GM20431 (cell line): ENCODE results near the gene PAQR4.
"Not testable (repeated sequence)": the region's sequence is repeated elsewhere in the genome, so short reads cannot be mapped to it uniquely, and the experiment has no call there.

Experiments
- in situ Hi-C: fragments of 300-500 bp; cut with MseI, MboI; formaldehyde crosslinking; loops from one replicate; pipeline ENCODE4 v1.15.0; 2020; ENCODE audit warnings: low sequenced_read_pairs; ENCODE audit not compliant: unreplicated experiment

PAQR4 gene

GRCh38 chr16:2968738-2969544 lies at the start of gene PAQR4:
Gene PAQR4, plus strand, starts transcription at chr16:2969348. Its CDS starts 327 bp downstream, at chr16:2969675.
- in situ Hi-C loops, result no loop called here

- in situ Hi-C loops, result loop anchor here (10.0 kb wide), 1 partner anchor 45 kb away; no protein-coding TSS in a partner anchor
Measured at GRCh38 chr16:2919511-2920255, 49.5 kb upstream of the PAQR4 start.

DNA sequence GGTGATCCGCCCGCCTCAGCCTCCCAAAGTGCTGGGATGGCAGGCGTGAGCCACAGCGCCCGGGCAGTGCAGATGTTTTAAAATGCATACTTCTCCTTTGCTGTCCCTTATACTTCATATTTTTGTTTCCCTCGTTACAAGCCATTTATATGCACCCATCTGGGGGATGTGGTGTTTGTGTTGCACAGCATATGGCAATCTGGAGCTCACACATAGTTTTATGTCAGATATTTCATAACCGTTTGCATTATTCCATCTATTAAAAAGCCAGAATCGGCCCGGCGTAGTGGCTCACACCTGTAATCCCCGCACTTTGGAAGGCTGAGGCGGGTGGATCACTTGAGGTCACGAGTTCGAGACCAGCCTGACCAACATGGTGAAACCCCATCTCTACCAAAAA lies 45.7 kb upstream of the PAQR4 start:
- in situ Hi-C loops, result loop anchor here (10.0 kb wide), 1 partner anchor 49 kb away; no protein-coding TSS in a partner anchor

- in situ Hi-C loops, result loop anchor here (10.0 kb wide), 1 partner anchor 50 kb away; no protein-coding TSS in a partner anchor
Measured at GRCh38 chr16:2924901-2925755, 44.0 kb upstream of the PAQR4 start.

- in situ Hi-C loops, result loop anchor here (10.0 kb wide), 1 partner anchor 51 kb away; no protein-coding TSS in a partner anchor
Measured at GRCh38 chr16:2925951-2926649, 43.0 kb upstream of the PAQR4 start.

- in situ Hi-C loops, result loop anchor here (10.0 kb wide), 1 partner anchor 52 kb away; no protein-coding TSS in a partner anchor
Measured at GRCh38 chr16:2926650-2926999, 42.5 kb upstream of the PAQR4 start.

GRCh38 chr16:2927010-2927646 lies 42.0 kb upstream of the PAQR4 start:
- in situ Hi-C loops, result loop anchor here (10.0 kb wide), 1 partner anchor 52 kb away; no protein-coding TSS in a partner anchor

GRCh38 chr16:2928151-2928550 lies 41.0 kb upstream of the PAQR4 start:
- in situ Hi-C loops, result loop anchor here (10.0 kb wide), 1 partner anchor 53 kb away; no protein-coding TSS in a partner anchor

GRCh38 chr16:2928796-2929195 lies 40.4 kb upstream of the PAQR4 start:
- in situ Hi-C loops, result loop anchor here (10.0 kb wide), 1 partner anchor 54 kb away; no protein-coding TSS in a partner anchor

GRCh38 chr16:2929693-2930092 lies 39.5 kb upstream of the PAQR4 start:
- in situ Hi-C loops, result loop anchor here (10.0 kb wide), 1 partner anchor 55 kb away; no protein-coding TSS in a partner anchor

DNA sequence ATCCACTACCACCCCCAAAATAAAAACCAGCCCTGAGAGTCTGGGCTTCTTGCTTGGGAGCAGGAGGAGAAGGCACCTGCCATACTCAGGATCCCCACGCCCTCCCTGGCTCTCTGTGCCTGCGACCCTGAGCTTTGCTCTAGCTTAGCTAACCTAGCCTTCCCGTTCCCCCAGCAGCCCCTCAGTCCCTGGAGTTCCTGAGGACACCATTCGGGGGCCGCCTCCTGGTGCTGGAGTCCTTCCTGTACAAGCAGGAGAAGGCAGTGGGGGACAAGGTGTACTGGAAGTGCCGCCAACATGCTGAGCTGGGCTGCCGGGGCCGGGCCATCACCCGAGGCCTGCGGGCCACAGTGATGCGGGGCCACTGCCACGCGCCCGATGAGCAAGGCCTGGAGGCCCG lies 38.9 kb upstream of the PAQR4 start:
- in situ Hi-C loops, result no loop called here

DNA sequence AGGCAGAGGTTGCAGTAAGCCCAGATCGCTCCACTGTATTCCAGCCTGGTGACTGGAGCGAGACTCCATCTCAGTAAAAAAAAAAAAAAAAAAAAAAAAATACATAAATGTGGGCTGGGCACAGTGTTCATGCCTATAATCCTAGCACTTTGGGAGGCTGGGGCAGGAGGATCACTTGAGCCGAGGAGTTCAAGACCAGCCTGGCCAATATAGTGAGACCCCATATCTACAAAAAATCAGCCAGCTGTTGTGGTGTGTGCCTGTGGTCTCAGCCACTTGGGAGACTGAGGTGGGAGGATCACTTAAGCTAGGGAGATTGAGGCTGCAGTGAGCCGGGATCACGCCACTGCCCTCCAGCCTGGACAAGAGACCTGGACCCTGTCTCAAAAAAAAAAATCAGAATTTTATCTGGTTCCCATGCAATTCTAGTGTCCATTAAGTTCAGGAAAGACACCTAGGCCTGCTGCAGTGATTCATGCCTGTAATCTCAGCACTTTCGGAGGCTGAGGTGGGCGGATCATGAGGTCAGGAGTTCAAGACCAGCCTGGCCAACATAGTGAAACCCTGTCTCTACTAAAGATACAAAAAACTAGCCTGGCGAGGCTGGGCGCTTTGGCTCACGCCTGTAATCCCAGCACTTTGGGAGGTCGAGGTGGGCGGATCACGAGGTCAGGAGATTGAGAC lies 37.8 kb upstream of the PAQR4 start:
- in situ Hi-C loops, result not testable (repeated sequence)

DNA sequence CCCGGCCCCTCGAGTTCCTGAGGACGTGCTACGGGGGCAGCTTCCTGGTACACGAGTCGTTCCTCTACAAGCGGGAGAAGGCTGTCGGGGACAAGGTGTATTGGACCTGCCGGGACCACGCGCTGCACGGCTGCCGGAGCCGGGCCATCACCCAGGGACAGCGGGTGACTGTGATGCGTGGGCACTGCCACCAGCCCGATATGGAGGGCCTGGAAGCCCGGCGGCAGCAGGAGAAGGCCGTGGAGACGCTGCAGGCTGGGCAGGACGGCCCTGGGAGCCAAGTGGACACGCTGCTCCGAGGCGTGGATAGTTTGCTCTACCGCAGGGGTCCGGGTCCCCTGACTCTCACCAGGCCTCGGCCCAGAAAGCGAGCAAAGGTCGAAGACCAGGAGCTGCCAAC lies 36.0 kb upstream of the PAQR4 start:
- in situ Hi-C loops, result no loop called here

DNA sequence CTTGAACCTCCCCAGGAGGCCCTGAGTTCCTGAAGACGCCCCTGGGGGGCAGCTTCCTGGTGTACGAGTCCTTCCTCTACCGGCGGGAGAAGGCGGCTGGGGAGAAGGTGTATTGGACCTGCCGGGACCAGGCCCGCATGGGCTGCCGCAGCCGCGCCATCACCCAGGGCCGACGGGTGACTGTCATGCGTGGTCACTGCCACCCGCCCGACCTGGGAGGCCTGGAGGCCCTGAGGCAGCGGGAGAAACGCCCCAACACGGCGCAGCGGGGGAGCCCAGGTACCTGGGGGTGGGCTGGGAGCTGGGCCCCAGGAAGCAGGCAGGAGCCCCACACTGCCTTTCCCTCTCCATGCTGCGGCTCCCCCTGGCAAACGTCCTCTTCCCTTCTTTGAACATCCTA lies 35.4 kb upstream of the PAQR4 start:
- in situ Hi-C loops, result no loop called here

GRCh38 chr16:2934450-2934849 lies 34.7 kb upstream of the PAQR4 start:
- in situ Hi-C loops, result no loop called here

- in situ Hi-C loops, result no loop called here
Measured at GRCh38 chr16:2936436-2937011, 32.6 kb upstream of the PAQR4 start.

- in situ Hi-C loops, result no loop called here
Measured at GRCh38 chr16:2937170-2937569, 32.0 kb upstream of the PAQR4 start.

- in situ Hi-C loops, result no loop called here
Measured at GRCh38 chr16:2938206-2938605, 30.9 kb upstream of the PAQR4 start.
